ENCODE results near the gene TCF7L1.

GRCh38 chr2:85168942-85169341, 35.8 kb downstream of the TCF7L1 start:
- TF ChIP-seq YY1 (IDR thresholded peaks at IDR 0.05; ENCODE audit: low read depth) (no peak), ELF1 (IDR thresholded peaks at IDR 0.05) (no peak), CTCF (IDR thresholded peaks at IDR 0.05) (no peak)

Data from SK-N-SH (cell line).